Smooth muscle cell (in vitro differentiated cells): Measurements from ENCODE around the gene C1orf198. TPM values are rescaled to one million over a fixed set of nuclear protein-coding genes. Genes with fewer than 3 reads are reported as not detected.
A peak's percentile ranks its signal among the peaks of the same experiment; 100 is the strongest.

Source experiments
- DNase-seq: peaks from one replicate; lab custom pipeline; 2025; ENCODE audit not compliant: unreplicated experiment; lab: John Stamatoyannopoulos, UW
- H2AFZ ChIP-seq: fragments of 200-600 bp; sonication (generic); 2 replicates; pipeline ENCODE4 v1.6.0; 2016; ENCODE audit warnings: antibody characterized with exemption, low read depth, mild to moderate bottlenecking
- H3F3A ChIP-seq: fragments of 200-600 bp; sonication (generic); 2 replicates; pipeline ENCODE4 v1.6.0; 2017; ENCODE audit warnings: antibody characterized with exemption, low read depth
- H3K27ac ChIP-seq: fragments of 200-600 bp; sonication (generic); 2 replicates; pipeline ENCODE4 v1.5.1; 2016; ENCODE audit warnings: low read depth, mild to moderate bottlenecking
- H3K27me3 ChIP-seq: fragments of 200-600 bp; sonication (generic); 2 replicates; pipeline ENCODE4 v1.6.1; 2016; ENCODE audit warnings: low read depth, mild to moderate bottlenecking
- H3K36me3 ChIP-seq: fragments of 200-600 bp; sonication (generic); 2 replicates; pipeline ENCODE4 v1.5.1; 2016; ENCODE audit warnings: low read depth
- H3K4me1 ChIP-seq: fragments of 200-600 bp; sonication (generic); 2 replicates; pipeline ENCODE4 v1.5.1; 2016; ENCODE audit warnings: low read depth
- H3K4me2 ChIP-seq: fragments of 200-600 bp; sonication (generic); 2 replicates; pipeline ENCODE4 v1.6.0; 2016; ENCODE audit warnings: mild to moderate bottlenecking
- H3K4me3 ChIP-seq: fragments of 200-600 bp; sonication (generic); 2 replicates; pipeline ENCODE4 v1.5.1; 2016; ENCODE audit warnings: mild to moderate bottlenecking
- H3K79me2 ChIP-seq: fragments of 200-600 bp; sonication (generic); 2 replicates; pipeline ENCODE4 v1.6.0; 2016; ENCODE audit warnings: low read depth, mild to moderate bottlenecking
- H3K9ac ChIP-seq: fragments of 200-600 bp; sonication (generic); 2 replicates; pipeline ENCODE4 v1.6.0; 2016; ENCODE audit warnings: low read depth
- H3K9me3 ChIP-seq: fragments of 200-600 bp; sonication (generic); replicated peaks from 2 replicates; pipeline ENCODE4 v1.5.1; 2016; ENCODE audit warnings: low read depth
- H4K20me1 ChIP-seq: fragments of 200-600 bp; sonication (generic); 2 replicates; pipeline ENCODE4 v1.6.0; 2016; ENCODE audit warnings: low read depth
- WGBS: methylation state at CpG from one replicate; pipeline ENCODE4 v1.1.7; 2016; ENCODE audit warnings: low lambda C conversion rate; 5-methylcytosine and 5-hydroxymethylcytosine counted together
- polyA plus RNA-seq: library from polyadenylated mRNA; unstranded; fragments of >200 nt; fragmentation: Nextera tagmentation; extraction: Ambion mirVana; gene quantifications from 2 replicates; pipeline ENCODE4 v1.2.1, GENCODE V29; 2016
- total RNA-seq: library from RNA; depleted of rRNA; stranded (reverse); fragments of >200 nt; gene quantifications from 2 replicates; pipeline ENCODE4 v1.2.3, GENCODE V29; 2014
- TF ChIP-seq, protein P1 (sequence below): fragments of 200-600 bp; sonication (generic); IDR thresholded peaks from 2 replicates; pipeline ENCODE4 v1.5.1; 2017; ENCODE audit warnings: borderline replicate concordance, mild to moderate bottlenecking, antibody characterized with exemption; ENCODE audit not compliant: insufficient read depth, poor library complexity, severe bottlenecking

C1orf198 gene
- total and polyA plus RNA-seq, 2 experiments from 2014 or later = 67.7 to 77.5 TPM

DNA sequence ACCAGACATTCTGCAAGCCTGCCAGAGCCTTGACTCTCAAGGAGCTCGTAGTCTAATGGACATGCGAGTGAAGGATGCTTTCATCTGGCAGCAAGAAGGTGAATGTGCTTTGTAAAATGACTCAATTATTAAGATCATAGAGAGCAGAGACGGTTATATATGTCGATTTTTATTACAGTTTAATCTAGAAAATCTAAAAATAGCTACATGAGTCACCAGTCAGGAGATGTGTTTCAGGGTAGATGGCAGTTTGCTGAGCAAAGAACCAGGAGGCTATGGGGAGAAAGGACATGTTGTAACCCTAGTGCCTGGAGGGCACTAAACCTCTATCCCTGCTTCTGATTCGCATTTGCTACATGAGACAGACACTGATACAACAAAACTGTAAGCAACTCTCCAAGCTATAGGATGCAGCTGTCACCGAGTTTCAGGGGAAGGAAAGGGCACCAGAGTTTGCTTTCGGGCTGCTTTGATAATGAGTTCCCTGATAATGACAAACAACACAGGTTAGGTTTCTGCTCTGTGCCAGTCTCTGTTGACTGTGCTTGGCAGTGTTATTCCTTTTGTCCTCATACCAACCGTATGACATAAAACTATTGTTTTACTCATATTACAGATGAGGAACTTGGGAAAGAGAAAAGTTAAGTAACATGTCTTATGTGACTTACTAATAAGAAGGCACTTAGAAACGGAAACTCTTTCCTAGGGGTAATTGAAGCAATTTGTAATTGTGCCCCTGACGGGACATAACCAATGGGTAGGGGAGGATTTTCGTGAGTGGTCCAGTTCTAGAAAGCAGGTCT is 43.2 kb downstream of the C1orf198 start:
- no peaks in the 10 kb centered on the region for H3F3A ChIP-seq
- H3K36me3 ChIP-seq = no peaks in the 10 kb centered on the region
- H4K20me1 ChIP-seq = no peaks in the 10 kb centered on the region
- H3K4me1 ChIP-seq = peaks cover 5% of the 10 kb centered on the region
- TF ChIP-seq, protein P1, sequence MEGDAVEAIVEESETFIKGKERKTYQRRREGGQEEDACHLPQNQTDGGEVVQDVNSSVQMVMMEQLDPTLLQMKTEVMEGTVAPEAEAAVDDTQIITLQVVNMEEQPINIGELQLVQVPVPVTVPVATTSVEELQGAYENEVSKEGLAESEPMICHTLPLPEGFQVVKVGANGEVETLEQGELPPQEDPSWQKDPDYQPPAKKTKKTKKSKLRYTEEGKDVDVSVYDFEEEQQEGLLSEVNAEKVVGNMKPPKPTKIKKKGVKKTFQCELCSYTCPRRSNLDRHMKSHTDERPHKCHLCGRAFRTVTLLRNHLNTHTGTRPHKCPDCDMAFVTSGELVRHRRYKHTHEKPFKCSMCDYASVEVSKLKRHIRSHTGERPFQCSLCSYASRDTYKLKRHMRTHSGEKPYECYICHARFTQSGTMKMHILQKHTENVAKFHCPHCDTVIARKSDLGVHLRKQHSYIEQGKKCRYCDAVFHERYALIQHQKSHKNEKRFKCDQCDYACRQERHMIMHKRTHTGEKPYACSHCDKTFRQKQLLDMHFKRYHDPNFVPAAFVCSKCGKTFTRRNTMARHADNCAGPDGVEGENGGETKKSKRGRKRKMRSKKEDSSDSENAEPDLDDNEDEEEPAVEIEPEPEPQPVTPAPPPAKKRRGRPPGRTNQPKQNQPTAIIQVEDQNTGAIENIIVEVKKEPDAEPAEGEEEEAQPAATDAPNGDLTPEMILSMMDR = no peak
- peak overlapping the region; percentile 55 for H3K4me2 ChIP-seq
- peak overlapping the region; percentile 18 for H3K9ac ChIP-seq
- no peak overlapping the region for H3K4me3 ChIP-seq
- DNase-seq = no peak
- no peaks in the 10 kb centered on the region for H3K9me3 ChIP-seq
- peak overlapping the region; percentile 49 for H3K27ac ChIP-seq
- no peaks in the 10 kb centered on the region for H3K27me3 ChIP-seq
- H2AFZ ChIP-seq = no peak overlapping the region
- WGBS = 60% methylated on average over 11 of the region's 11 CpGs
- no peaks in the 10 kb centered on the region for H3K79me2 ChIP-seq

DNA sequence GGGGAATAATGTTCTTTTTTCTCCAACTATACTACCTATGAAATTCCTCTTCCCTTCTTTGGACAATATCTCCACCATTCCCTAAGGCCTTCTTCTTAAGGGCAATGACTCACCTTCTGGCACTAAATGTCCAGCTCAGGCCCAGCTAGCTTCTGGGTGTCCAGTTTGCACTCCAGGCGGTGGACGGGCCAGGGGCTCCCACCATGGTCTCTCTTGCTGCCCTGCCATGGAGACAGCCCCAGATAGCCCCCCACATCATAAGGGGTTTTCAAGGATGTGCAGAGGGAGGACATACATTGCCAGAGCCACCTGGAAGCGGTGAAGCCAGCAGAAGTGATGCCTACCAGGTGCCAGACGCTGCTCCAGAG is 43.8 kb downstream of the C1orf198 start:
- 99% methylated on average over 4 of the region's 4 CpGs for WGBS
- no peak overlapping the region for H2AFZ ChIP-seq
- H4K20me1 ChIP-seq = no peaks in the 10 kb centered on the region
- no peaks in the 10 kb centered on the region for H3K79me2 ChIP-seq
- H3K9ac ChIP-seq = no peak overlapping the region
- no peak overlapping the region for H3K4me3 ChIP-seq
- TF ChIP-seq, protein P1 = no peak
- H3K27ac ChIP-seq = no peak overlapping the region
- H3K4me2 ChIP-seq = no peak overlapping the region
- no peaks in the 10 kb centered on the region for H3K9me3 ChIP-seq
- H3K36me3 ChIP-seq = no peaks in the 10 kb centered on the region
- H3K4me1 ChIP-seq = peaks cover 5% of the 10 kb centered on the region
- no peak for DNase-seq
- H3K27me3 ChIP-seq = no peaks in the 10 kb centered on the region
- H3F3A ChIP-seq = no peaks in the 10 kb centered on the region

DNA sequence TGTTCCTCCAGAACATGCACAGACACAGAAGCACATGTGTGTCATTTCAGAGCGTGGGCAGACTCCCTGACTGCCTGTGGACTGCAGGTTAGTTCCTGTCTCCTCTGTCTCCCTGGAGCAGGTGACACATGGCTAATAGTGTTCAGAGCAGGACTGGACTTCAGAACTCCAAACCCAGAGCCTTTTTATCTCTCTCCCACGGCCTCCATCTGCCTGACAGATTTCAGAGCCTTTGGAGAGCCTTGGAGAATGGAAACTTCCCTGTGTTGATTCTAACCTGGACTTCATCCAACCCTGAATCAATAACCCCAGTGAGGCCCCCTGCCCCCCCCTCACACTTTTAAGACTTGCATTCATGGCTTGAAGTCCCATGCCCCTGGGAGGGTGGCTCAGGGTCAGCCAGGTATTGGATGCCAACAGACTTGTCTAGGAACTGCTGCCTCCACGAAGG is 44.4 kb downstream of the C1orf198 start:
- H3K4me2 ChIP-seq = no peak overlapping the region
- H3K27ac ChIP-seq = no peak overlapping the region
- H3K9me3 ChIP-seq = no peaks in the 10 kb centered on the region
- no peaks in the 10 kb centered on the region for H3K27me3 ChIP-seq
- no peaks in the 10 kb centered on the region for H4K20me1 ChIP-seq
- H3K79me2 ChIP-seq = no peaks in the 10 kb centered on the region
- H3K9ac ChIP-seq = no peak overlapping the region
- no peak for DNase-seq
- no peak overlapping the region for H2AFZ ChIP-seq
- no peaks in the 10 kb centered on the region for H3K36me3 ChIP-seq
- TF ChIP-seq, protein P1 = no peak
- no peaks in the 10 kb centered on the region for H3F3A ChIP-seq
- peaks cover 5% of the 10 kb centered on the region for H3K4me1 ChIP-seq
- H3K4me3 ChIP-seq = no peak overlapping the region
- 77% methylated on average over 3 of the region's 3 CpGs for WGBS

DNA sequence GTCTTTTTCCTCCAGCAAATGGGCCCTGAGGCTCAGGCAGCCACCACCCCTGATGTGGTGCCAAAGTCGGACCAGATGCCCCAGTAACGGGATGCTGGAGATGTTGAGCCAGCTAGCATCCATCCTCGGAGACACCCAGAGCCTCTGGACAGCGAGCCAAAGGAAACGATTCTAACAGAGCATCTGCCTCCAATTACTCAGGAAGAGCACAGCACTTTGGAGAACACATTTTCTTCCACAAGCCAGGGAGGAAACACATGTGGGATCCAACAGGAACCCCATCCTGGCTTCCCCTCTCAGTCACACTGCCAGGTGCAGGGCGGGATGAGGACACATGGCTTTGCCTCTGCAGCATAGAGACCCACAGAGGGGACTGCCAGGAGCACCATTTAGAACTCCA is 44.9 kb downstream of the C1orf198 start:
- Histone ChIP-seq H3K4me3 (no peak overlapping the region), H3K9me3 (no peaks in the 10 kb centered on the region), H2AFZ (no peak overlapping the region), H3F3A (no peaks in the 10 kb centered on the region), H4K20me1 (no peaks in the 10 kb centered on the region), H3K4me1 (peaks cover 4% of the 10 kb centered on the region), H3K79me2 (no peaks in the 10 kb centered on the region), H3K9ac (no peak overlapping the region), H3K27me3 (no peaks in the 10 kb centered on the region), H3K27ac (no peak overlapping the region), H3K4me2 (no peak overlapping the region), H3K36me3 (no peaks in the 10 kb centered on the region)
- DNase-seq = no peak
- TF ChIP-seq, protein P1 = no peak
- 90% methylated on average over 6 of the region's 6 CpGs for WGBS
